Fibroblast of mammary gland (primary cell): ENCODE data around the gene ALKBH6.

Experiments used
- DNase-seq: peaks from one replicate; pipeline ENCODE4 v3.0.0-alpha.2; 2010; ENCODE audit warnings: low read depth
- H3K4me3 ChIP-seq: 2 replicates; pipeline ENCODE4 v1.5.1; 2011; ENCODE audit warnings: low read depth, mild to moderate bottlenecking, low read length, moderate library complexity; ENCODE audit not compliant: control insufficient read depth
- TF ChIP-seq, protein P1 (sequence below): conservative IDR thresholded peaks from 2 replicates; pipeline ENCODE4 v1.5.1; 2011; ENCODE audit warnings: low read depth, low read length, inconsistent platforms; ENCODE audit not compliant: control insufficient read depth, insufficient read depth

The ALKBH6 gene

DNA sequence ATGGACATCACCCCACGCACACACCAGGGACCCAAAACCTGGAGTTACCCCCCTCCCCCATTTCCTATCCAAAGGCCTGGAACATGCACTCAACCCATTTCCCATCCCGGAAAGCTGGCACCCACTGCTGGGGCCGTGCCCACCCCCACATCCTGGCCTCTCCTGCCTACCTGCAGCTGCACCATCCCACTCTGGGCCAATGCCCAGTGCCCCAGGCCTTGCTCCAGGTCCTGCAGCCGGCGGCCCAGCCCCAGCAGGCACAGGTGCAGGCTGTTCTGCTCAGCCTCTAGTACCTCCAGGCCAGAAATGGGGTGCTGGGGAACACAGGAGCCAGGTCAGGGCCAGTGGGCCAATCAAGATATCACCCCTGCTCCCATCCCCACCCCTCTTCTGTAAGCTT is 7.1 kb downstream of the ALKBH6 start:
- DNase-seq = no peak
- H3K4me3 ChIP-seq = no peak overlapping the region
- TF ChIP-seq, protein P1, sequence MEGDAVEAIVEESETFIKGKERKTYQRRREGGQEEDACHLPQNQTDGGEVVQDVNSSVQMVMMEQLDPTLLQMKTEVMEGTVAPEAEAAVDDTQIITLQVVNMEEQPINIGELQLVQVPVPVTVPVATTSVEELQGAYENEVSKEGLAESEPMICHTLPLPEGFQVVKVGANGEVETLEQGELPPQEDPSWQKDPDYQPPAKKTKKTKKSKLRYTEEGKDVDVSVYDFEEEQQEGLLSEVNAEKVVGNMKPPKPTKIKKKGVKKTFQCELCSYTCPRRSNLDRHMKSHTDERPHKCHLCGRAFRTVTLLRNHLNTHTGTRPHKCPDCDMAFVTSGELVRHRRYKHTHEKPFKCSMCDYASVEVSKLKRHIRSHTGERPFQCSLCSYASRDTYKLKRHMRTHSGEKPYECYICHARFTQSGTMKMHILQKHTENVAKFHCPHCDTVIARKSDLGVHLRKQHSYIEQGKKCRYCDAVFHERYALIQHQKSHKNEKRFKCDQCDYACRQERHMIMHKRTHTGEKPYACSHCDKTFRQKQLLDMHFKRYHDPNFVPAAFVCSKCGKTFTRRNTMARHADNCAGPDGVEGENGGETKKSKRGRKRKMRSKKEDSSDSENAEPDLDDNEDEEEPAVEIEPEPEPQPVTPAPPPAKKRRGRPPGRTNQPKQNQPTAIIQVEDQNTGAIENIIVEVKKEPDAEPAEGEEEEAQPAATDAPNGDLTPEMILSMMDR = no peak

DNA sequence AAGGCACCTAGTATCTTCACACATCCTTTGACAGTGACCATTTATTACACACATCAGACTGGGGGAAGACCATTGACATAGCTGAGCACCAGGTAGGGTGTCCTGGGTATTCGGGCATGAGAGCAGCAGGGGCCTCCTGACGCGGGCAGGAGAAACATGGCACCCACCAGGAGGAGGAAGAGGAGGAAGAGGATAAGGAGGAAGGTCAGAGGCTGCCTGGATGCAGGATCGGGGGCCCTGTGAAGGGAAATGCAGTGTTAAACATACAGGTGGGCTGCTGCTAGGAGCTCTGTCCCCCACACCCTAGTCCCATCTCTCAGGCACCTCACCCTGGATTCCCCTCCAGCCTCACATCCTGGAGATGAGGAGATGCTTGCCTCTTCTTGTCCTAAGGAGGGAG is 10.7 kb downstream of the ALKBH6 start:
- TF ChIP-seq, protein P1 = no peak
- no peak overlapping the region for H3K4me3 ChIP-seq
- DNase-seq = no peak

DNA sequence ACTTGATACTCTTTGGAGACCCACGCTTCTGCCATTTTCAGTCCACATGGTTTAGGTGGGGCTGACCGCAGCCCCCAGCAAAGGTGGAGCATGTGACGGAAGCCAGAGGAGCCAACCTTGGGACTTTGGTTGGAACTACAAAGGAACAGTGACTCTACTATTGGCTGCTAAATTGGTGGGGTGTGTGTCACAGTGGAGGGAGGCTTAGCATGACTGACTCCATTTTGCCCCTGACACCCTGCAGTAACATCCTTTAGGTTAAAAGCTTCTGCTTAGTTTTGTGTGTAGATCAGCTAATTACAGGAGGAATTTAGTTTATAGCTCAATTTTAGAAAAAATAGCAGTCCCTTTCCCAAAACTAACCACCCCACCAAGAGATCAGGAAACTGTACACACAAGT is 12.4 kb downstream of the ALKBH6 start:
- H3K4me3 ChIP-seq = no peak overlapping the region
- DNase-seq = no peak
- TF ChIP-seq, protein P1 = no peak

DNA sequence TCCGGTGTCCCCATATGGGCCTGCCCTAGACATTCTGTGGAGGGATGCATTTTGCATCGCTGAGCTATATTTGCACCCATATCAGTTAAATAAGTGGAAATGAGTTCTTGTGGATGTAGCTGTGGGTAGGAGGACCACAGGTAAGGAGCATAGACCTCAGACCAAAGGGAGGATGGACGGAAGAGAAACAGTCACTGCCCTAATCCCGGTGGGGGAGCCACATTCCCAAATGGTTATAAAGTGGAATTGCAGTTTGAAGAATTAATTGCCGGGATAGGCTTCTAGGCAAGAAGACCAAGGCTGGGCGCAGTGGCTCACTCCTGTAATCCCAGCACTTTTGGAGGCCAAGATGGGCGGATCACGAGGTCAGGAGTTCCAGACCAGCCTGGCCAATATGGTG is 17.2 kb downstream of the ALKBH6 start:
- TF ChIP-seq, protein P1 = no peak
- DNase-seq = no peak
- H3K4me3 ChIP-seq = no peak overlapping the region

DNA sequence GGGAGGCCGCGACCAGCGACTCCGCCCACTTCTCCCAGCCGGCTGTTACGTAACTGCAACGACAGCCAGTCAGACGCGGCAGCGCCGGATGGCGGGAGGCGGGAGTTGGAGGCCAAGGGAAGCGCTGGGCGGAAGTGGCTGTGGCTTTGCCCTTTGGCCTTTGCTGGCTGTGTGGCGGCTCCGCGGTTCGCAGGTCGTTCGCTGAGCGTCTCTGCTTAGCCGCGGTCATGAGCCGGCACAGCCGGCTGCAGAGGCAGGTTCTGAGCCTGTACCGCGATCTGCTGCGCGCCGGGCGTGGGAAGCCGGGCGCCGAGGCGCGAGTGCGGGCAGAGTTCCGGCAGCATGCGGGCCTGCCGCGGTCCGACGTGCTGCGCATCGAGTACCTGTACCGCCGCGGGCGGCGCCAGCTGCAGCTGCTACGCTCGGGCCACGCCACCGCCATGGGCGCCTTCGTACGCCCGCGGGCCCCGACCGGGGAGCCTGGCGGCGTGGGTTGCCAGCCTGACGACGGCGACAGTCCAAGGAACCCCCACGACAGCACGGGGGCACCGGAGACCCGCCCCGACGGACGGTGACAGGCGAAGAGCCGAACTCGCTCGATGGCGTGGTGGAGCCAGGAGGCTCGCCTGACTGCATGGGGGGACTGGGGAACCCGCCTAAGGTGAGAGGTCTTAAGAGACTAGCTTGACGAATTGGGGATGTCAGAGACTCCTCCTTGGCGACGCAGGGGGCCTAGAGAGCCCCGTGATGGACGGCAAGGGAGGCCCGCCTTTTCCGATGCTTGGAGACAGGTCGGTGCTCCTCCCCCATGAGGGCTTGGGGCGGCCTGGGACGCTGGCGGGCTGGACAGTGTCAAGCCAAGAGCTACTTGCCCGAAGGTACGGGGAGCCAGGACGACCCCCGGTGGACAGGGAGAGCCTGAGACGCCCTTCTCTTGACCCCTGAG is 18.7 kb downstream of the ALKBH6 start, which contains the start of gene SDHAF1:
Gene SDHAF1 (plus strand): TSS at position 141 of the 946 bp plus-strand sequence. CDS start 87 bp downstream, at position 228.
- H3K4me3 ChIP-seq = peak within 1 kb of the TSS; percentile 69
- DNase-seq = peak; percentile 91
- TF ChIP-seq, protein P1 = no peak

DNA sequence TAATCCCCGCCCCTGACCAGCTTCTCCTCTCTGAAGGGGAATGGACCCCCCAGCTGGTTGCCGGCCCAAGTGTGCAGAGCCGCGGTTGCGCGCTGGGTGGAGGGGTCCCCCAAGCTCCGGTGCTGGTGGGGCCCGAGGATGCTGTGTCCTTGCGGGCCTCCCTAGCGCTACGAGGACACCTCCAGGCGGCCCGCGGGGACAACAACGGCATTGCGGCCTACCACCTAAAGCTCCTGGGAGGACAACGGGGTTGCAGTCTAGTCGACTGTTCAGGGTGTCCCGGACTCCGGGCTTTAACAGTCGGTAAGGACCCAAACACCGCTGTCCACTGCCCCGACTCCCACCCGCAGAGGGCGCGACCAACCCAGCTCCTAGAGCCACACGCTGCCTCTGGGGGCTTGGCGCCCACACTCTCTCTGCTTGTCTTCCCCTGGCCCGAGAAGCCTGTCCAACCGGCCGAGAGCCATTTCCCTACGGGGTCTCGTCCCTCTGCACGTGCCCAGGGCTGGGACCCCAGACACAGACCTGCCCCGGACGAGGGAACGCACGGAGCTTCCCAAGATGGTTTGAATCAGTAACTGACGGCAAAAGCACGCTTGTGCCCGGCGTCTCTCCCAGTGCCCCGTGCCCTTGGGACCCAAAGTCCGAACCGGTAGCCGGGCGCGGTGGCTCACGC is 20.0 kb downstream of the ALKBH6 start:
- TF ChIP-seq, protein P1 = no peak
- peak overlapping the region; percentile 69 for H3K4me3 ChIP-seq
- DNase-seq = no peak
